ENCODE data around the gene COL4A3.
"Not testable (repeated sequence)": the region's sequence is repeated elsewhere in the genome, so short reads cannot be mapped to it uniquely, and the experiment has no call there.

COL4A3 gene

GRCh38 chr2:227219312-227220105 lies 55.1 kb downstream of the COL4A3 start:
- no peak for DNase-seq

GRCh38 chr2:227221120-227221519 lies 56.7 kb downstream of the COL4A3 start:
- no peak for DNase-seq

DNA sequence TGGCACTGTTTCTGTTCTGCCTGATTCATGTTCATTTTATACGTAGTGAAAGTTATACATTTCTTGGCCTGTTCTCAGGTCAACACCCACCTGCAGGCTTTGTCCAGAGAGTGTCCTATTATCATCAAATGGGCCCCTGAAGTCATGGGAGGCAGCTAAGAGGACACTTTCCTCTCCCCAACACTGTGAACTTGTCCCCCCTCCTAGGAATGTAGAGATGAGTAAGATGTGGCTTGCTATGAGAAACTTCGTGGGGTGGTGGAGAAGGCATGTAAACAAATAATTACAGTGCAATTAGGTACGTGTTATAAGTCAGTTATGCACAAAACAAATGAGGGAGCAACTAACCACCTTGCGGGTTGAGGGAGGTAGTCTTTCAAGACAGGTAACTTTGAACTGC lies 57.9 kb downstream of the COL4A3 start:
- no peak for DNase-seq

DNA sequence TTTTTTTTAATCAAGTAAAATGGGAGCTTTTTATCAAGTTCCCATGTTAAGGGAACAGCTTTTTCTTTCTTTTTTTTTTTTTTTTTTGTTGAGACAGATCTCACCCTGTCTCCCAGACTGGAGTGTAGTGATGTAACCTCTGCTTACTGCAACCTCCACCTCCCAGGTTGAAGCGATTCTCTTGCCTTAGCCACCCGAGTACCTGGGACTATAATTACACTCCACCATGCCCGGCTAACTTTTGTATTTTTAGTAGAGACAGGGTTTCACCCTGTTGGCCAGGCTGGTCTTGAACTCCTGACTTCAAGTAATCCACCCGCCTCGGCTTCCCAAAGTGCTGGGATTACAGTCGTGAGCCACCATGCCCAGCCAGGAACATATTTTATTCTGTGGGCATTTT lies 61.2 kb downstream of the COL4A3 start:
- DNase-seq: not testable (repeated sequence)

DNA sequence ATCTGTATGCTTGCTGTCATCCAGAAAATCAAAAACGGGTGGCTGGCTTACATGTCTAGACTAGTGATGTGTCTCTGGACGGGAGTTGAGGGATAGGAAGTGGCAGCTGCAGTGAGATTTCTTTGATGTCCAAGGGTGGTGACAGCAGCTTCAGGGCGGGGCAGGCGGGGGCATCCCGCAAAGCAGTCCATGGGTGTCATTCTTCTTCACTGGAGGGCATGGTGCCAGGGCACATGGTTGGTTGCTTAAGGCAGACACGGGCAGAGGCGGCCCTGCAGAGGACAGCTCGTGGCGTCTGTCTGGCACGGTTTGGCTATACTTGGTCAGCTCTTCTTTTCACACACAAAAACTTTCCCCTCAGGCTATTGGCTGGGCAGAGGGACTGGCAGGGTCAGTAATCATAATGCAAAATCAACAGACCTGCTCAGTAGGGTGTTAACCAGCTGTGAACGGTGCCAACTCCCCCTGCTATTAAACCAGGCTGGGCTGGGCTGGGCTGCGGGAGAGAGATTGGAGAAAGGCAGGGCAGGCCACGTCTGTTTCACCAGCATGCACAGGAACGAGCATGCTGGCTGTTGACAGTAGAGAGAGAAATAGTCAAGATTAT lies 63.7 kb downstream of the COL4A3 start:
- no peak for DNase-seq

GRCh38 chr2:227230151-227230550 lies 65.7 kb downstream of the COL4A3 start:
- no peak for DNase-seq

- no peak for DNase-seq
Measured at GRCh38 chr2:227234429-227234828, 70.0 kb downstream of the COL4A3 start.

GRCh38 chr2:227237786-227238185 lies 73.4 kb downstream of the COL4A3 start:
- no peak for DNase-seq

DNA sequence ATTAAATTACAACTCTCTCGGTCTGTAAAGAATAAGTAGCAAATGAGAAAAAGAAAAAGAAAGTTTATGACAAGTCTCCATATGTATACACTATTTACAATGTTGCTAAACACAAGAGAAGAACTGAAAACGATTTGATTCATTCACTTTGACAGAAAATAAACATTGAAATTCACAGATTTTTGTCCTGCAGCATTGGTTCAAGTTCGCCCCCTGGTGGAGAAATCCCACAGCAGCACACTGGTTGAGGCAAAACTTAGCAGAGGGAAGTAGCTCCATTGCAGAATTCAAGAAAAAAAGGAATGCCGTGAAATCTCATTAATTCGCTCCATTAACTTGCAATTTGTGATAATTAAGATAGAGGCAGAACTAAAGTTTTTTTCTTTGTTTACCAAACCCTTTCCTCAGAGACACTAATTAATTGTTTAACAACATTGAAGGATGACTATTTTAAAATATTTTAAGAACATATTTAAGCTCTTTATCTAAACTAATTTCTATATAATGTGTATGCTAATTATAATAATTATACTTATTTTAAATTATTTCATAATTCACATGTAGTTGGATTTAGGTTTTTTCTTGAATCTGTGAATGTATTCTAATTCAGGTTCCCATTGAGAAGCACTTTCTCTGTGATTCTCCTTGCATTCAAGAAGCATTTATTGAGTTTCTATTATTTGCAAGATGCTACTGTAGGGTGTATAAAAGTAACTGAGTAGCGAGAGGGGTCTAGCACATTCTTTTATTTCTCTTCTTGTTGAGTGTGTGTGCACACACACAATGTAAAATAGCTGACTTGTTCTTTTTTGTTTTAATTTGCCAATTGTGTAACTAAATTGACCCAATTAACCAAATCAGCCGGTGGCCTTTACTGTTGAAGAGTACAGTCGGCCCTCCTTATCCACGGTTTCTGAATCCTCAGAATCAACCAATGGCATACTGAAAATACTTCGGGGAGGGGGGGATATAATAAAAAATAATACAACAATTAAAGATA lies 74.1 kb downstream of the COL4A3 start:
- peak; percentile 5 to 40 (median 26) for DNase-seq

DNA sequence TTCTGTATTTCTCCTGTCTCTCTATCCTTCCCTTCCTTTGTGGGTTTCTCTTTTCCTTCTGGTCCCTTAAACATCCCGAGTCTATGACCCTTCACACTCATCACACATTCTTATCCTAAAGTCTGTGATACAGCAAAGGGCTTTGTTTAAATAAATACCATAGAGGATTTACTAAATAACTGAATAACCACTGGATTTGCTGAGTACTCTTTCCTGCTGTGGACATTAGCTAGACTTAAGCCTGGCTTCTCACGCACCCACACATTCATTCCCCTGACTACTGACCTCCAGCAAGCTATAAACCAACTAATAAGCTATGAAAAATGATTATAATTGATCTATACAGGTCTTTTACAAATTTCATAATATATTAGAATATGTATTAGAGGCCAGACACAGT lies 76.6 kb downstream of the COL4A3 start:
- no peak for DNase-seq

- DNase-seq: no peak
Measured at GRCh38 chr2:227248876-227249275, 84.5 kb downstream of the COL4A3 start.

GRCh38 chr2:227252831-227253230 lies 88.4 kb downstream of the COL4A3 start:
- no peak for DNase-seq

GRCh38 chr2:227256605-227257004 lies 92.2 kb downstream of the COL4A3 start:
- DNase-seq: no peak

DNA sequence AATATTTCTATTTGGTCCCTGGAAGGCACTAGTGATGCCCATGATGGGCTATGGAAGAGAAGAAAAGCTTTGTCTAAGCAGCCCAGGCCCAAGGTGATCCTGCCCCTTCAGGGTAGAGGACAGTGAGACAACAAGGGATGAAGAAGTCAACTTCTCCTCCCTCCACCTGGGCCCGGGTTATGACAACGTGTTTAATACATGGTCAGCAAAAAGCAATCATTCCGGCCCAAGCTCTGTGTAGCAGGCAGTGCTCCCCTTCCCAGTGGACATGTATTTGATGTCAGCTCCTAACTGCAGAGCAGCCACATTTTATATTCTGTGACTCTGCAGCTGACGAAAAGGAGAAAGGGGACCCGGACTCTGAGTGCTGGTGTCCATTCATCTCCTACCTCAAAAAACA lies 93.4 kb downstream of the COL4A3 start:
- DNase-seq: no peak

DNA sequence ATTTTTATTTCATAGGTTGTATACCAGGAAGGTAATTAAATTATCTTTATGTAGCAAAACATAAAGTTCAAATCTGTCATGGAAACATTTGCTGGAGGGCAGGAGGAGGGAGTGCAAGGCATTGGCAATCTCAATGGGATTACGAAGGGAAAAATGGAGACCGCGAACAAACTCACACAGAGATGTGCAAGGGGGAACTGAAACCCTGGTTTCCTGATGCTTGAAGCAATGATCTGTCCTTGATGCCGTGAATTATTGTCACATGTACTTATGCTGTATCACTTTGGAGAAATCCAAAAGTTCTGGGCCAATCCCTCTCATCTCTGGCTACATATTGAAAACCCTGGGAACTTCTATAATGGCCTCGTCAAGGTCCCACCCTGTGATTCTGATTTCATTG lies 95.6 kb downstream of the COL4A3 start:
- DNase-seq: no peak

GRCh38 chr2:227267410-227268115 lies 103.1 kb downstream of the COL4A3 start:
- DNase-seq: no peak

- DNase-seq: no peak
Measured at GRCh38 chr2:227280895-227281294, 116.5 kb downstream of the COL4A3 start.

DNA sequence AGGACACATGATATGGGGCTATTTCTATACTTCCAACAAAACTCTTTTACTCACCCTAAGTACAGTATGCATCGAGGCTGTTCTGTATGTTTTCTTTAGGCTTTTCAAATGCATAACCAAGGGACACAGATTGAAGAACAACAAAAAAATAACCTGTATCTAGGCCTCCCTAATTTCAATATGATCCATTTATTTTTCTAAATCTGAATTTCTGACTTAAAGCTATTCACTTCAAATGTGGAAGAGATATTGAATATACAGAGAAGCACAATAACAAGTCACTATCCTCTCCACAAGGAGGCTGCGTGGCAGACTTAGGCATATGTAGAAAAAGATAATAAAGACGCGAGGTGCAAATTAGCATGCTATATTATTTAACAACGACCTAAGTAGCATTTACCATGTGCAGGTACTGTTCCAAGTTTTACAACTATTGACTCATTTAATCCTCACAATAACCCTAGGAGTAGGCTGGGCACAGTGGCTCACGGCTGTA lies 121.4 kb downstream of the COL4A3 start:
- no peak for DNase-seq

- DNase-seq: no peak
Measured at GRCh38 chr2:227287771-227288170, 123.3 kb downstream of the COL4A3 start.

DNA sequence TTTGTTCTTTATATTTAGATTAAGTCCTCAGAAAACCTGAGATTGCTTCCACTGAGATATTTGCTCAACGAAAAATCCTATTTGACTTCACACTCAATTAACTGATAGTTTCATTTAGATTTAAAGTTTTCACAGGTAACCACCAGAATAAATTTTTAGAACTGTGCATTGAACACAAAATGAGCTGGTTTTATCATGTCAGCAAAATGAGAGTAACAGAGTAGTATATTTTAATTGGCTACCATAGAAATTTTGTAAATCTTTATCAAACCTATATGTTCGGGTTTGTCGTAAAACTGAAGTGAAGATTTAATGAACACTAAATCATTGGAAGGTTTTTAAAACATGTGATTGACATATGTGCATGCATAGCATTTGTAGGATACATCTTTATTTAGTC lies 127.9 kb downstream of the COL4A3 start:
- no peak for DNase-seq

DNA sequence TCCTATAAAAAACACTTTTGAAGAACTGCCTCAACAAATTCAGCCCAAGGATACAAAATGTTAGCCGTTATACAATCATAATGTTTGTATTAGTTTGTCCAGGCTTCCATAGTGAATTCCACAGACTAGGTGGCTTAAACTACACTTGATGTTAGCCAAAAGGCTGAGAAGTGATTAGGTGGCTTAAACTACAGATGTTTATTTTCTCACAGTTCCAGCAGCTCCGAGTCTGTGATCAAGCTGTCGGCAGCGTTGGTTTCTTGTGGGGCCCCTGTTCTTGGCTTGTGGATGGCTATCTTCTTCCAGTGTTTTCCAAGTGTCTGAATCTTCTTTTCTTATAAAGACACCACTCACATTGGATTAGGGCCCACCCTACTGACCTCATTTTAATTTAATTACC lies 129.1 kb downstream of the COL4A3 start:
- no peak for DNase-seq

- no peak for DNase-seq
Measured at GRCh38 chr2:227295806-227296205, 131.4 kb downstream of the COL4A3 start.
